ENCODE data around the gene CHST11. TPM values are rescaled to one million over a fixed set of nuclear protein-coding genes. Genes with fewer than 3 reads are reported as not detected.

CHST11 gene
- total and polyA plus RNA-seq, 2 of the 4 experiments (the other 2 are of a cell fraction) = 1.4 to 2.7 TPM

DNA sequence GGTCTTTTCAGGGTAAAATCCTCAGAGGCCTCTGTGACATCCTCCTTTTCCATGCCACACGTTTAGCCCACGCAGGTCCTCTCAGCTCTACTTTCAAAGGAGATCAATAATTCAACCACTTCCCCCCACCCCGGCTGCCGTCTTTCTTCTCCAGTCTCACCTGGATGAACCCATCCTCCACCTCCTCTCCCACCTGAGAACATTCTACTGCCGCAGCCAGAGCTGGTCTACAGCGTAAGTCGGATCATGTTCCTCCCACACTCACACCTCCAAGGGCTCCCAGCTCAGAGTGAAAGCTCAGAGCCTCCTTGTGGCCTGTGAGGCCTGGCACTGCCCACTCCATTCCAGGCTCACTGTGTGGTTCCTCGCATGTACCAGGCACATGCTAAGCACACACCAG is 246.6 kb downstream of the CHST11 start:
- ChIA-PET CTCF (no interaction called here), POLR2A (ENCODE audit: unreplicated experiment) (no interaction called here)
- Histone ChIP-seq H4K20me1 (ENCODE audit: insufficient read depth, low read length) (no peaks in the 10 kb centered on the region), H3K23ac (ENCODE audit: low read depth, low read length) (no peak overlapping the region), H2BK15ac (ENCODE audit: low read depth, low read length) (no peak overlapping the region), H3K56ac (ENCODE audit: extremely low read depth, insufficient read depth, low read length) (no peak overlapping the region), H2AFZ (replicated peaks; ENCODE audit: low read length, poor library complexity) (no peak overlapping the region), H4K8ac (ENCODE audit: low read depth in 2 of 2, low read length in 2 of 2) (no peak overlapping the region), H2AK9ac (replicated peaks; ENCODE audit: low read depth, low read length, poor library complexity) (no peak overlapping the region), H2AK5ac (ENCODE audit: low read depth, low read length) (no peak overlapping the region), H3K4ac (ENCODE audit: low read depth, low read length) (no peak overlapping the region), H4K5ac (ENCODE audit: low read depth, low read length) (no peak overlapping the region), H3K79me1 (ENCODE audit: low read depth in 1 of 2, low read length in 2 of 2) (no peaks in the 10 kb centered on the region), H2BK120ac (ENCODE audit: low read depth, low read length) (no peak overlapping the region), H3K27me3 (ENCODE audit: control insufficient read depth, insufficient read depth, low read length) (peaks cover 2% of the 10 kb centered on the region; the same call in 1 of the 2 replicates), H3K9me3 (ENCODE audit: control insufficient read depth, insufficient read depth, low read length) (no peaks in the 10 kb centered on the region), H3K9me1 (ENCODE audit: insufficient read depth, low read length) (peaks cover 8% of the 10 kb centered on the region), H4K91ac (ENCODE audit: insufficient read depth, low read depth, low read length) (no peak overlapping the region), H3K4me1 (ENCODE audit: control insufficient read depth, insufficient read depth, low read length) (peaks cover 6% of the 10 kb centered on the region), H3K14ac (replicated peaks; ENCODE audit: low read depth, low read length) (no peak overlapping the region), H3K4me2 (ENCODE audit: low read depth, low read length) (no peak overlapping the region), H3K36me3 (ENCODE audit: control insufficient read depth, insufficient read depth, low read length) (no peaks in the 10 kb centered on the region), H2BK20ac (ENCODE audit: low read depth, low read length) (no peak overlapping the region), H3K9ac (ENCODE audit: low read depth, low read length) (no peak overlapping the region), H2BK5ac (ENCODE audit: low read depth, low read length, poor library complexity, severe bottlenecking) (no peak overlapping the region), H3K18ac (ENCODE audit: low read depth, low read length) (no peak overlapping the region), H3K27ac (ENCODE audit: insufficient read depth, low read length) (no peak overlapping the region), H3K4me3 (ENCODE audit: insufficient read depth, low read depth, low read length) (no peak overlapping the region)
- intact Hi-C loops (cut with micrococcal nuclease) = no loop called here
- no TSS peak for BruUV-seq (replicated peaks)
- in situ Hi-C loops (cut with MboI; ENCODE audit: low sequenced_read_pairs) = no loop called here
- ATAC-seq (ENCODE audit: low read depth) (no peak), DNase-seq (no peak)
- TF ChIP-seq POLR2A (IDR thresholded peaks at IDR 0.05; ENCODE audit: low read depth, low read length) = no peak
- TF ChIP-seq NFE2L2 (IDR thresholded peaks at IDR 0.05; ENCODE audit: low read depth, low read length) = no peak
- TF ChIP-seq RFX5 (IDR thresholded peaks at IDR 0.05; ENCODE audit: low read depth, low read length) = no peak
- no peak for TF ChIP-seq SMC3 (IDR thresholded peaks at IDR 0.05; ENCODE audit: low read depth, low read length)
- no peak for TF ChIP-seq ELK1 (IDR thresholded peaks at IDR 0.05; ENCODE audit: borderline replicate concordance, low read depth, low read length)
- TF ChIP-seq CTCF (conservative IDR thresholded peaks at IDR 0.05; ENCODE audit: low read depth, low read length) = no peak
- TF ChIP-seq MAZ (IDR thresholded peaks at IDR 0.05; ENCODE audit: borderline replicate concordance, low read depth, low read length) = no peak
- TF ChIP-seq RCOR1 (IDR thresholded peaks at IDR 0.05; ENCODE audit: insufficient replicate concordance, low read length) = no peak
- no peak for TF ChIP-seq MXI1 (IDR thresholded peaks at IDR 0.05; ENCODE audit: borderline replicate concordance, low read depth, low read length)
- TF ChIP-seq CHD1 (IDR thresholded peaks at IDR 0.05; ENCODE audit: low read depth, low read length) = no peak
- TF ChIP-seq FOS (IDR thresholded peaks at IDR 0.05; ENCODE audit: low read depth, low read length) = no peak
- no peak for TF ChIP-seq CEBPB (IDR thresholded peaks at IDR 0.05; ENCODE audit: low read depth, low read length)
- TF ChIP-seq MAFK (IDR thresholded peaks at IDR 0.05; ENCODE audit: low read depth, low read length) = no peak
- no peak for TF ChIP-seq USF2 (IDR thresholded peaks at IDR 0.05; ENCODE audit: low read depth, low read length)
- TF ChIP-seq RAD21 (IDR thresholded peaks at IDR 0.05; ENCODE audit: low read length) = no peak
- TF ChIP-seq BHLHE40 (IDR thresholded peaks at IDR 0.05; ENCODE audit: low read depth, low read length) = no peak
- 90% methylated on average over 2 of the region's 8 CpGs; no CpG with 5 or more reads in 1 of the 2 experiments for WGBS, 2 experiments (ENCODE audit: extremely low coverage in 2 of 2, insufficient read length in 1 of 2)
- dilution Hi-C loops (cut with HindIII; ENCODE audit: low sequenced_read_pairs, unreplicated experiment) = no loop called here
